HCEC 1CT (cell line): ENCODE results near the gene CTNNBL1.

ENCODE experiments used
- DNase-seq: peaks from one replicate; pipeline ENCODE4 v3.0.0-alpha.2; 2017

CTNNBL1 gene

DNA sequence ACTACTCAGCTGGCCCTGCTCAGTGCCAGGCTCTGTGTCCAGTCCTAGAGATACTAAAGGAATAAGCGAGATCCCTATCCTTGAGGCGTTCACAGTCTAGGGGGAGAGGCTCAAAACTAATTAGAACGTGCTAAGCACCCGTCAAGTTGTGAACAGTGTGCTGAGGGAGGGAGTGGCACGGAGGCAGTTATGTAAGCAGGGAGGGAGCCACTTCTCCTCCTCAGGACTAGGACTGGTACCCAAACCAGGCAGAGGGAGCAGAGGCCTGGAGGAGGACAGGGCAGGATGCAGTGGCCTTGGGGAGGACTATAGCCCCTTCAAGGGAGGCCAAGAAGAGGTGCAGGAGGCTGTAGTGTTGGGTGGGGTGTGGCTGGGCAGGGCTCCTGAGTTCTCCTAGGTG is 169.5 kb downstream of the CTNNBL1 start:
- DNase-seq = no peak

DNA sequence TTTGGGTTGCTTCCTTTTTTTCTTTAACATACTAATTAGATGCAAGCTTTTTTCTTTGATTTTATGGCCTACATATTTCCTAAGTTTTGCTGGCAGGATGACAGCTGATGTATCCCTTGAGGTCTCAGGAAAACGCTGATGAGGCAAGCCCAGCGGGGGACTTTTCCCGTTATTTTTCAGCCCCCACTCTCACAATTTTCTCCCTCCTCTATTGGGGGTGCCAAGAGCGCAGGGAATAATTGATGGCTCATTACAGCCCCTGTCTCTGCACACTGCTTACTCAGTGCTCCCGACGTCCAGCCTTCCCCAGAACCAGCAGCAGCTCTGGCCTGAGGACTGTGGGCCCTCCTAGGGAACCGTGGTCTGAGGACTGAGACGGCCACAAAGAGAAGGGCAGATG is 170.5 kb downstream of the CTNNBL1 start:
- DNase-seq = no peak

DNA sequence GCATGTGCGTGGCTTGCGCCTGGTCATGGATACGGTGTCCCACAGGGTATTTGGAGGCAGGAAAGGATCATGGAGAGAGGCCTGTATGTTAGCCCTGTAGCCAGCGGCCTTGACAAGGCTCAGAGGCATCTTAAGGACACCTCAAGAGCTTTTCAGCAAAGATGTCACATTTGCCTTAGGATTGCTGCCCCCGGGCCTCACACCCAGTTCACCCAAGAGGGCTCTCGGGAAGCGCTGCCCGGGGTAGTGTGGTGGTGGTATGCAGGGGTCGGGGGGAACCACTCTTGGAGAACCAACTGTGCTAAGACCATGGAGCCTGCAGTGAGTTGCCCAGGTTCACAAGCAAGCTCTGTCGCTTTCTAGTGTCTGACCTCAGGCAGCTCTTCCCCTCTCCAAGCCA is 172.2 kb downstream of the CTNNBL1 start:
- DNase-seq = no peak

DNA sequence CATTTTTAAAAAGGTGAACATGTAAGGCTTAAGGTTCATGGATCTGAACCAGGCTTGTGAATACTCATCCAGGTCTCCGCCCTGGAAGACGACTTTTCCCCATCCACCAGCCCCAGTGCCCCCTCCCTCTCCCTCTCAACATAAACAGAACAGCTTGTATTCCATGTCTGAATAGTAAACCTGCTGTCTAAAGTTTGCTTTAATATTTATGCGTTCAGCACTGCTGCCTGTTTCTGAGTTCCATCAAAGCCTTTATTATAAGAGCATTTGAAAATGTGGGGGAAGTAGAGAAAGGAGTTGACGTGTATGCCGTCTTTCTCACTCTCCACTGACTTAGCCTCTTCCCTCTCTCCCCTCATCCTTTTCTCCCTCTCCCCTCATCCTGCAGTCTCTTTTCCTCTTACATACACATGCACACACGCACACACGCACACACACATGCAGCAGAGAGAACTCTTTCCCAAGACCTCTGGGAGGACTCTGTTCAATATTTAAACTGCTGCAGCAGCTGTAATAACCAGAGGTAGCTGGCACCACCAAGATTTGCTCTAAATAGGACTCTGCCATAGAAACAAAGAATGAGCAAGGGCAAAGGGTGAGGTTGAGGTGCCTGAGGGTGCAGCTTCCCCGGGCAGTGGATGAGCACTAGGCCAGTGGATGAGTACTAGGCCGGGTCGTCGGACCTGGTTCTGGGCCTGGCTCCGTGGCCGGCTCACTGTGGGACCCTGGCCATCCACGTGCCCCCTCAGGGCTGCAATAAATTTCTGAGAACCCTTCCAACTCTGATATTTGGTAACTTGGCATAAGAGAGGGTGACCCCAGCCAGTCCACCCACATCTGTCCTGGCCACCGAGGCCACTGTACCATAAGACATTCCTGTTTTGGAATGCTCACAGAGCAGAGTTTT is 173.7 kb downstream of the CTNNBL1 start:
- no peak for DNase-seq

DNA sequence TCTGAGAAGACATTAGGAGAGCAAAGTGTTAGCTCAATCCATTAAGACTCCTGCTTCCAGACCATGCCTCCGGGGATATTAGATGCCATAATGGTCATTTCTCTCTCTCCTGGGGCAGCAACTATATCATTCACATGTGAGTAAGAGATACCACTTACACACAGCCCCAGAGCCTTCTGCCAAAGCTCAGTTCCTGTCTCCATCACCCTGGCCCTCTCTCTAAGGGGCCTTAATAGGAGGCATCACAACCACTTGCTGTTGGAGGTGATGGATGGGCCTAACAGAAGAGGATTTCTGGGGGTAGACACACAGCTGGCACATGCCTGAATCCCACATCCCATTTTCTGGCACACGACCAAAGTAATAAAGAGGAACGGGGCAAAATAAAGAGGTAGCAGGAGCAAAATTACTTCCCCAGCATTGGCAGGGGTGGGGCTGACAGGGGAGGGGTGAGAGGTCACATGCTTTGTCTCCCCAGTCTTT is 175.1 kb downstream of the CTNNBL1 start:
- DNase-seq = no peak

DNA sequence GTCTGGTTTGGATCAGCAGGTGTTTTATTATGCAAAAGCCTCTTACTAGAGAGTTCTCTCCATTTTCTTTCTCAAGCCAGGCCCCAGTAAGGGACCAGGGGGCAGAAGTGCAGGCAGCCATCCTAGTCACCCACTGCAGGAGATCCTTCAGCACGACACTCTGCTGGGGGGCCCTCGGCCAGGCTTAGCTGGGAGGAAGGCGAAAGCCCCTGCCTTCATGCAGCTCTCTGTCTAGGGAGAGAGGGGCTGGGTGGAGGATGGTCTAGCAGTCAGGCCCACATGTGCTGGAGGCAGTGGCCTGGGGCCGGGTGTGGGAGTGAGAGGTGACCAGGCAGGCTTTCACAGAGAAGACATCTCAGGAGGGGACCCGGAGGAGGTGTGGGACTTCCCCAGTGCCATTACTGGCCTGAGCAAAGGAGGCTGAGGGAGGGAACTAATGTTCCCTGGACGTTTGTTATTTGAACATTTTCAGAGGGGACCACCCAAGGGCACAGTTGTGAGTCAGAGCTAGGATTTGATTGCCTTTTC is 175.6 kb downstream of the CTNNBL1 start:
- DNase-seq = no peak

DNA sequence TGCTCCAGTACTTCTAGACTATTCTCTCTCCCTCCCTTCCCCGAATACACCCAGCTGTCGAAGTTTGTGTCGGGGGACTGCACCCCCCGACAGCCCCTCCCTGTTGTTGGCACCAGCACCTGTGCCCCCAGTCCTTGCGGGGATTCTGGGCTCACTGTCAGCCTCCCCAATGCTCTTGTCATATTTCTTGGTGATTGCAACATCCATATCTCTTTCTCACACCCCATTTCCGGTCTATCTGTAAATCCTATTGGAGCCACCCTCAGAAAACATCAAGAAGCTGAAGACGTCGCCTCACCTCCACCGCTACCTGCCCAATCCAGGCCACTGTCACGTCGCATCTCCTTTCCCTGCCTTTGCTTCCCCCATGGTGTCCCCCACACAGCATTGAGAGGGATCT is 176.5 kb downstream of the CTNNBL1 start:
- no peak for DNase-seq

DNA sequence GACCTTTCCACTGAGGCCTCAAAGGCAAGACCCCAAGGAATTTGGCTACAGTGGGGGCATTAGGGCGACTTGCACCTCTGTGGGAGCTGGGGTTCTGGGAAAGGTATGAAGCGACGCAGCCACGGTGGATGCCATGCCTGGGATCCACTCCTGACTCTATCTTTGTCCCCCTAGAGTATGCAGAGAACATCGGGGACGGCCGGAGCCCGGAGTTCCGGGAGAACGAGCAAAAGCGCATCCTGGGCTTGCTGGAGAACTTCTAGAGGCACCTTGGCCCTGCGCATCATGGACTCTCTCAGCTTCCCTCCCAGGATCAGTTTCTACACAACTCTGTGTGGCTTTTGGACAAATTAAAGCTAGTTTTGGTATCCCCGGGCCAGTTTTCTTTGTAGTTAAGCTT is 177.9 kb downstream of the CTNNBL1 start:
- no peak for DNase-seq

DNA sequence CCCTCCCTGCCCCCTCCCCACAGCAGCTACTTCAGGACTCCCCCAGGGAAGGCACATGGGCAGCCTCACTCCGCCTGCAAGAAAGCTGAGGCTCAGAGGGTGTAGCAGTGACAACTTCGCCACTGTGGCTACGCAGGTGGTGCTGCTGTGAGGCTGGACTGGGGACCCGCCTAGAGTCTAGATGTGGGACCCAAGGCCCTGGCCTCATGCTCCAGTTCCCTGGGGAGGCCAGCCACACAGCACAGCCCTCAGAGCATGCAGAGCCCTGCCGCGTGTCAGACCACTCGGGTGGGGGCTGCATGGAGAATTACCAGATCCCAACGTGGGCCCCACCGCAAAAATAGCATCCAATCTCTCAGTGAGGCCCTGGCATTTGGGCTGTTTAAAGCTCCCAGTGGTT is 178.3 kb downstream of the CTNNBL1 start:
- DNase-seq = no peak

DNA sequence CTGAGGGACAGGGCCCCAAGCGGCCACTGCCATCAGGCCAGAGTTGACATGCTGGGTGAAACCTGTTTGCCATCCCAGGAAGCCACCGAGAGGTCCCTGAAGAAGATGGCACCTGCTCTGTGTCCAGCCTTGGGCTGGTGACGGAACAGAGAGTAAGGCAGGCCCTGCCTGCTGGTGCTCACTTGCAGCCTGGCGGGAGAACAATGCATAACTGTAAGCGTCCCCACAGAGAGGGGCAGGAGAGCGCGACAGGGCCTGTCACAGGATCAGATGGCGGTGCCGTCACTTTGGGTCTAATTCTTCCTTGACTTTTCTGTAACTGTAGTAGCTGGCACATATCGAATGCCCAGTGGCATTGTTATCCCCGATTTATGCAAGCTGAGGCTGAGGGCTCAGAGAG is 180.1 kb downstream of the CTNNBL1 start:
- DNase-seq = no peak

DNA sequence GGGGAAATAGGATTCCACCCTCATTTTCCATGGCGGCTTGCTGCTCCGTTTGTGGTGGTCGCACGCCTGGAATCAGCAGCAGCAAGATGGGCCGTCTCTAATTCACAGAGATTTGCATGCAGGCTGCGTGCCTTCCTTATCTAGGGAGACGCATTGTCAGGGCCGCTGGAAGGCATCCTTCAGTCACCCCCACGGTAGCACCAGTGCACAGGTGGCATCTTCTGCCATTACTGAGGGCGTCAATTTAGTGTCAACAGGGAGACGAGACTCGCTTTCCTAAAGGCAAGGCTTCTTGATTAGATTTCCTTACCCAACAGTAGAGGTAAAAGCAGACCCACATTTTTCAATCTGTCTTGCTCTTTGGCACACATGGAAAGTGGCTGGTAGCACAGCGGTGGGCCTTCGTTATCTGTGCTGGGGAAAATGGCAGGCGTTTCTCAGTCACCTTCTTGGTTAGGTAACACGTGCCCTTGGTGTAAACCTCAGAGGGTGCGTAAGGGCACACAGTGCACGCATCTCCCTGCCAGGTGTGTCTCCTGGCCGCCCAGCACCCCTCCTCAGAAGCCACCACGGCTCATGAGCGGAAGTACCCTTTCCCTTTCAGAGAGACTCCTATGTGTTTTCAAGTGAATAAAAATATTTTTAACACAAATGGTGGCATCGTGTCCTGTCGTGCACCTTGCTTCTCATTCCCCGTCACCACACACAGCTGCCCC is 181.8 kb downstream of the CTNNBL1 start:
- no peak for DNase-seq

DNA sequence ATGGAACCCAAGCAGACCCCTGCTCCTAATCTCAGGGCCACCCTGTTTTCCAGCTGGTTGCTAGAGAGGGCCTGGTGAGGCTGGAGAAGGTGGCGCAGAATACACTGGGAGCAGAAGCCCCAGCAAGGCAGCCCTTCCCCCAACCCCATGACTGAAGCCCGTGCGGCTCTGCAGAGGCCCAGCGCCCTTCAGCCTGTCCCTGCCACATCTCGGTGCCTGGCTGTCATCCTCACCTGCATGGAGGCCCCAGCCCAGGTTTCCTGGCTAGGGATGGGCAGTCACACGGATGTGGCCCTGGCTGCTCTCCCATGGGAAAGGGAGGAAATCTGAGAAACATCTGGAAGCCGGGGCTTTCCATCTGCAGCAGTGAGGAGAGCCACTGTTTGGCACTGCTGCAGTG is 183.0 kb downstream of the CTNNBL1 start:
- DNase-seq = no peak

DNA sequence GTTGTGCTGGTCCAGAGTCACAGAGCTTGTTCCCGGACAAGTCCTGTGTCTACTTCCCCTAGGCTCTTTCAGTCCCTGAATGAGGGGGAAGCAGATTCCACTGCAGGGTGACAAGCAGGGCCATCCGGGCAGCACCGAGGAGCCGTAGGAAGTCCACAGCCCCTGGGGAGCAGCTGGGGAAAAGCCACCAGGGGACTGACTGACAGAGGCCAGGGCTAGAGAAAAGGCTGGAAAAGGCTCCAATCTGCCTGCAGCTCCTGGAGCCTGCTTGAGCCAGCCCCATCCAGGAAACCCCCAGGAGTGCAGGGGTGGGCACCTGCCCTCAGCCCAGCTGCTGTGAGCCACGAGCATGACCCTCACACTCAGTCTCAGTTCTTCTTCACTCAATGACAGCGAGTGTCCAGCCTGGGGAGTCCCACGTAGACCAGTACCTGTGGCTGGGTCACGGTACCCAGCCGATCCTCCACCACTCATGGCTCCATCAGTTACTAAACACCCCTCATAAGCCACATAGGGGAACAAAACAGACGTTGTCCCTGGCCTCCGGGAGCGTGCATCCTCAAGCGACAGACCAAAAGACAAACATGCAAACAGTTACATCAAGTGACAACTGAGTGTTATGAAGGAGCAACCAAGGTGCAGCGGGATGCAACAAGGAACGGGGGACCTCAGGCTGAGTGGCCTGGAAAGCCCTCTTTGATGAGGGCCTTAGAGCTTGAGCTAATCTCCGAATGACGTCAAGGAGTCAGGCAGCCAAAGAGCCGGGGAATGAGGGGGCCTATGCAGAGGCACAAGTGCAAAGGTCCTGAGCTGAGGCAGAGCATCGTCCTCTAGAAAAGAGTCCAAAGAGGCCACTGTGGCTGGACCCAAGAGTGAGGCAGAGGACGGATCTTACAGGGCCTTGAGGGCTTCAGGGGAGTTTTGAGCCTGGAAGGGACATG is 184.3 kb downstream of the CTNNBL1 start:
- no peak for DNase-seq

DNA sequence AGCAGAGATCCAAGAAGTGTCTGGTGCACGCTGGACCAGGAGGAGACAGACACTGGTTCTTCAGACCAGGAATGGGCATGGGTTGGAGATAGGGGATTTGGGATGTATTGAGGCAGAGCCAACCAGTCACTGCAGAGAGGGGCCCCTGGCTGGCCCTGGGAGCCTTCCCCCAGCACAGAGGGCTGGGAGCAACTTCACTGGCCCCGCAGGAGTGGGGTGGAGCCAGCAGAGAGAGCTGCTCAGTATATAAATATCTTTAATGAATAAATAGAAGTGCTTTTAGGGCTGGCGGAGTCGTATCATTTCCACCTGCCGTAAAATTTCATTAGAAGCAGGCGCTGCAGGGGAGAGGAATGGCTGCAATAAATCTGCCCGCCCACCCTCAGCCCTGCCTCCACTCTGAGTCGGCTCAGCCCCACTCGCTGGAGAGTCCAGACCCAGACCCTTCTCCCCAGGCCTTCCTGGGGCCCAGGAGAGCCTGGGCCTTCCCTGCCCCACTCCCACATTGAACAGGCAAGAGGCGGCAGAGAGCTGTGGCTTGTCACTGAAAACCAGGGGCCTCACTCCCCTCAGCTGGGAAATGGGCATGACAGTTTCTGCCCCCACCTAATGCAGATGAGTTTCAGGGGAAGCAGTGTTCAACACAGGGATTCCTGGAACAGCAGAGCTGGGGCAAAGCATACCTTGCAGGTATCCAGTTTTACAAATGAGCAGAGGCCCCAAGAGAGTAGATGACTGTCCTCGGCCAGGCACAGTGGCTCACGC is 185.2 kb downstream of the CTNNBL1 start:
- DNase-seq = no peak

DNA sequence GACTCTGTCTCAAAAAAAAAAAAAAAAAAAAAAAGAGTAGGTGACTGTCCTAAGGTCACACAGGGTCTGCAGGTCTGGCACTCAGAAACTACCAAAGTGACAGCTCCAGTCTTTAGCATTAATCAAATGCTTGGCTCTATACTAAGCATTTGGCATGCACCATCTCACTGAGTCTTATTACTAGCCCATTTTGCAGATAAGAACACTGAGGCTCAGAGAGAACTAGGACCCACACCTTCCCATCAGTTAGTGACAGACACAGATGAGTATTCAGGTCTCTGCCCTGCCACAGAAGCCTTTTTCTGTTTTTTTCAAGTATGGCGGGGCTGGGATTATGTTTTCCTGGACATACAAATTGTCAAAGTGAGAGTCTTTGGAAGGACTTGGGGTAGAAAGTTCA is 186.0 kb downstream of the CTNNBL1 start:
- DNase-seq = no peak

DNA sequence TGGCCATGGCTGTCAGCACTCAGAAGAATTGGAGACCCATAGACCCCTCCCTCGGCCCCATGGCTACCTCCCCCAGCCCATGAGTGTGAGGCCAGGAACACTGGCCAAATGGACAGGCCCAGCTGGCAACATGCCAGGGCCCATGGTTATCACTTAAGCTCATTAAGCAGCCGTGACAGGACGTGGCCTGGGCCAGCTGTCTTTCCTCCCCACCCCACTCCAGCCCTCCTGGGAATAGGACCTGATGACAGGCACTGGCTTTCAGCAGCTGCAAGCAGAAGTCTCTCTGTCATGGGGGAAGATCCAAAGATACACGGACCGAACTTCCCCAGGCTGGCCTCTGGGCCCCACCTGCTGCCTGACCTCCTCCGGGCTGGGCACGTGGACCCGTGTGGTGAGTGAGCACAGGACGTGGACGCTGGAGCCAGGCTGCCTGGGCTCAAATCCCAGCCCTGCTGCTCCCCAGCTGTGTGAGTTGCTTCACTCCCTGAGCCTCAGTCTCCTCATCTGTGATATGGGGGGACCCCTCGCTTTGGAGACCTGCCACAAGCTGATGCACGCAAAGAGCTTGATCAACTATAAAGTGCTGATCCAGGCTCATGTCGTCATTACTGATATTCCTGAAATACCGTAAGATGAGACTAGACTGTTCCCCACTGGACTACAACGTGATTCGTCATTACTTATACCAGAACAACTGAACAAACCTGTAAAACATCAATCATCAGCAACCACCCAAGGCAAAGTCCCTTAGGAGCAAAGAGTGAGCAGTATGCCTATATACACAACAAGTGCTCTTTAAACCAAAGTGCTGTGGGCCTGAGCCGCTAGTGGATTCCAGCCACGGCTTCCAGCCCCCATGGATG is 187.1 kb downstream of the CTNNBL1 start:
- no peak for DNase-seq

DNA sequence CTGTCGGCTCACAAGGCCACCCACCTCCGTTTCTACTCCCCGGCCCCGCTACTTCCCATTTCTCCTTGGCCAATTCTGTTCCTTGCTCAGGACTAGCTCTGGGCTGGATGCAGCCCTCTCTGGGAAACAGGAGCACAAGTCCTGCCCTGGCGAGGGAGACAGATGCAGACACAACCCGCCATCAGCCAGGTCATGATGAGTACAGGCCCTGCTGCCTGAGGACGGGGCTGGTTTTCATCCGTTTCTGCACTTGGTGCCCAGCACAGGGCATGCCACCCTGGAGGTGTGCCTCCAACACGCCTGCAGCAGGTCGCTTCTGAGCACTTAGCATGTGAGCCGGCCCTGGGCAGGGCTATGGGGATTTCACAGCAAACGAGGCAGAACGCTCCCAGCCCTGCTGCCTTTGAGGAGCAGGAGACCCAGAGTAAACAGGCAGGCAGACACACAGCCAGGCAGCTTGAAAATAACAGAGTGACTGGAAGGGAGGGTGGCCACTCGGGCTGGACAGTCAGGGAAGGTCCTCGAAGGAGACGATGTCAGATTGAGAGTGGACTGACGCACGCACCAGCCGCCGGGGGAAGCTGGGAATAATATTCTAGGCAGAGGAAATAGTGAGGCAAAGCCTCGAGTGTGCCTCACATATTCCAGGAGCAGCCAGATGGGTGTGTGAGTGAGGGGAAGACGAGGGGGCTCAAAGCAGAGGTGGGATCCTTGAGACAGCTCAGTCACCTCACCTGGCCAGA is 187.9 kb downstream of the CTNNBL1 start:
- DNase-seq = no peak

DNA sequence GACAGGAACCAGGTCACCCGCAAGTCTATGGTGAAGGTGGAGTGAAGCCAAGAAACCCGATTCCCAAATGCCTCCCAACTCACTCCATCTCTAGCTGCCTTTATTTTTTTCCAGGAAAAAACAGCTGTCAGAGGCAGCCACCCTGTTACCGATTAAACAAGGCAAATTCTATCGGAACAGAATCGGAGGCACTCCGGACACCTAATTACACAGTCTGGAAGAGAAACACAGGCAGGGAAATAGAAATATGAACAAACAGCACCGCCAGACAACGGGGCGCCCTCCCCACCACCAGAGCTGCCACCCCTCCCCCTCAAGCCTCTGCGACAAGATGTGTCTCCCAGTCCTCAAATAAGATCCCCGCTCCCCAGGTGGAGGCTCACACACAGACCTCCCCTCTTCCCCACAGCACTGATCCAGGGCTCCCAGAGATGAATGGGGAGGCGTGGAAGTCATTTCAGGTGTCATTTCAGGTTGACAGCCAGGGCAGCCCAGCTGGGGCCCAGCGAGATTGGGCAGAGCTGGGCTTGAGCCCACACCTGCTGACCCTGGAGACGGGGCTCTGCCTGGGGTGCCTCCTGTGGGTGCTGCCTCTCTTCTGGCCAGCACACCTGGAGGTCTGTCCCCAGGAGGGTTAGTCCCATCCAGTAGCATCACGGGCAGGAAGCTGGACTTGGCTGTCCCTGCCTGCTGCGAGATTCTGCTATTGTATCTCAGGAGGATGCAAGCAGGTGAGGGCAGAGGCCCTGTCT is 189.3 kb downstream of the CTNNBL1 start:
- DNase-seq = no peak

DNA sequence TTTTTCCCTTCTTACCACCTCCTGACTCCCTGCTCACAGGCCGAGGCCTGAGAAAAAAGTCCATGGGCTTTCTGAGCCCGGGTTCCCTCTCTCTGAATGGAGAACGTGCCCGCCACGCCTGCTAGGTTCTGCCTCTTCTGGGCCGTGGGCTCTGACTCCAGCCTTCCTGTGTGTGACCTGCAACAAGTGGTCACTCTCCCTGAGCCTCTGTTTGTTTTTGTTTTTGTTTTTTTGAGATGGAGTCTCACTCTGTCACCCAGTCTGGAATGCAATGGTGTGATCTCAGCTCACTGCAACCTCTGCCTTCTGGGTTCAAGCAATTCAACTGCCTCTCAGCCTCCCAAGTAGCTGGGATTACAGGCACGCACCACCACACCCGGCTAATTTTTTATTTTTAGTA is 191.2 kb downstream of the CTNNBL1 start:
- no peak for DNase-seq
